C4-2B (cell line): ENCODE measurements around the gene WSB1.

ENCODE experiments used
- ZFX ChIP-seq: fragments of 450-650 bp; IDR thresholded peaks from 2 replicates; pipeline ENCODE4 v1.6.1; 2017
- TF ChIP-seq, protein P1 (sequence below): fragments of 450-650 bp; conservative IDR thresholded peaks from 2 replicates; pipeline ENCODE4 v1.5.1; 2017; ENCODE audit warnings: mild to moderate bottlenecking

DNA sequence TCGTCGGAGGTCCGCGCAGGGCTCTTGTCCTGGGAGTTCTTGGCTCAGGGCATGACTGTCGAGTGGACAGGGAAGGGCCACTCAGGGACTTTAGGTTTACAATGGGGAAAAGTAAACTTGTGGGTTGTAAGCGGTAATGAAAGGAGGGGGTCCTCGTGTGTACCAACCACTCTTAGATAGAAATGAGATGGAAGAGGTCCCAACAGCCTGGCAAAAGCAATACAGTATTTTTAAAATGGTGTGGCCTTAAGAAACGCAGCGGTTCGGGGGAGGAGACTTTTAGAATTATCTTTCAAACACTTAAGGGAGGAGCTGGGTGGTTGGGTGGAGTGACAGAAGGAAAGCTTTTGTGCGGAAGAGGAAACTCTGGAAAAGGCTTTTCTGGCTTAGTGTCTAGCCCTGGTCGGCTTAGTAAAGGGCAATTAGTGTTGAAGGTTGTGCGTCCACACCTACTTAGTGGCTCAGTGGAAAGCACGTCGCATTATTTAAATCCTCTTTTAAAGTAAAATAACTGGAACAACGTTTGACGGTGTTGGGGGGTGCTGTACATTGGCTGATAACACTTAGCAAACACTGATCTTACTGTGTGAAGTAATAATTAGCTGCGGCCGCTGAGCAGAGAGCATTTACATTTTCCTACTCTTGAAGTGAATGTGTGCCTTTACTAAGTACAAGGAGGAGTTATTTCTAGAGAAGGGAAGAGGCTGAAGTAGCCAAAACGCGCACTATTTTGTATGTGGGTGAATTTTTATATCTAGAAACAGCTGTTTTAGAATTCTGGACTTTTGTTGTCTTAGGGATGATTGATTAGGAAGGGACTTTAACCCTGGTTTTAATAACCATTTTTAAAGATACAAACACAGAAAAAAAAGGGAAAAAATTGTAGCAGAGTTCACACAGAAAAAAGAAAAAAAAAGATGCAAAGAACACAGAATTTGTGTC, 1.0 kb downstream of the WSB1 start:
- TF ChIP-seq, protein P1, sequence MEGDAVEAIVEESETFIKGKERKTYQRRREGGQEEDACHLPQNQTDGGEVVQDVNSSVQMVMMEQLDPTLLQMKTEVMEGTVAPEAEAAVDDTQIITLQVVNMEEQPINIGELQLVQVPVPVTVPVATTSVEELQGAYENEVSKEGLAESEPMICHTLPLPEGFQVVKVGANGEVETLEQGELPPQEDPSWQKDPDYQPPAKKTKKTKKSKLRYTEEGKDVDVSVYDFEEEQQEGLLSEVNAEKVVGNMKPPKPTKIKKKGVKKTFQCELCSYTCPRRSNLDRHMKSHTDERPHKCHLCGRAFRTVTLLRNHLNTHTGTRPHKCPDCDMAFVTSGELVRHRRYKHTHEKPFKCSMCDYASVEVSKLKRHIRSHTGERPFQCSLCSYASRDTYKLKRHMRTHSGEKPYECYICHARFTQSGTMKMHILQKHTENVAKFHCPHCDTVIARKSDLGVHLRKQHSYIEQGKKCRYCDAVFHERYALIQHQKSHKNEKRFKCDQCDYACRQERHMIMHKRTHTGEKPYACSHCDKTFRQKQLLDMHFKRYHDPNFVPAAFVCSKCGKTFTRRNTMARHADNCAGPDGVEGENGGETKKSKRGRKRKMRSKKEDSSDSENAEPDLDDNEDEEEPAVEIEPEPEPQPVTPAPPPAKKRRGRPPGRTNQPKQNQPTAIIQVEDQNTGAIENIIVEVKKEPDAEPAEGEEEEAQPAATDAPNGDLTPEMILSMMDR = no peak
- TF ChIP-seq ZFX = no peak
